HL-60/S4 treated with retinoic acid at 250 ng/mL for 4 days and 3 days (cell line): ENCODE data around the gene RNASE2.
"Not testable (repeated sequence)": the region's sequence is repeated elsewhere in the genome, so short reads cannot be mapped to it uniquely, and the experiment has no call there.

Experiments used
- in situ Hi-C: fragments of 300-500 bp; cut with MboI; formaldehyde crosslinking; loops from 2 replicates; pipeline ENCODE4 v1.7.0; 2022; ENCODE audit warnings: low sequenced_read_pairs

Gene RNASE2

DNA sequence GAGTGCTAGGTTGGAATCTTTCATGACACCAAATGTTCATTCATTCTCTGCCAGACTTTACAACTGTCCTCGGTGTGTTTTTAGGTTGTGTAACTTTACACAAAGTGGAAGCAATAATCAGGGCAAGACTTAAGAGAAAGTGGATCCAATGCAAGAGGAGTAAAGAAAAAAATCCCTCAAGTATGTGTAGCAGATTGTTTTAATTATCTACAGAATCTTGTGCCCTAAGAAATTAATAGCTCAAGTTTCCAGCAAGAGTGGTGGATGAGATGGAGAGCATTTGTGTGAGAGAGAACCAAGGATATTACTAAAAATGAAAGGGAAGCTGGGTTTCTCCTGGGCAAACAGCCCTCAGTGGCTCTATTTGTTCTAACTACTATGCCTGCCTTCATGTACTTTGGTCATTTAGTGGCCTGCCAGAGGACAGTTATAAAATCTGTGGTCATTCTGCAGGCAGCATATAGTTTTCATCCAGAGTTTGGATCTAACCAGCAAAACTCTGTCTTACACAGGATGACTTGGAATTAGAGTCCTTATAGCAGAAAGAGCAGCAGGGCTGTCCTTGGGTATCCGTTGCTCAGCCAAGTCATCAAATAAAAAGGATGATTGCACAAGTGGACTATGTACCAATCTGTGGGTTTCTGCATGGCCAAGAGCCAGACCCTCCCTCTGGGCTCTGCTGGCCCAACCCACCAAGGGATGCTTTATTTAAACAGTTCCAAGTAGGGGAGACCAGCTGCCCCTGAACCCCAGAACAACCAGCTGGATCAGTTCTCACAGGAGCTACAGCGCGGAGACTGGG lies at the start of gene RNASE2:
Gene RNASE2, plus strand, starts transcription at position 752 of the 802 bp plus-strand sequence. CDS start 285 bp downstream, outside the sequence.
- in situ Hi-C loops, result not testable (repeated sequence)

DNA sequence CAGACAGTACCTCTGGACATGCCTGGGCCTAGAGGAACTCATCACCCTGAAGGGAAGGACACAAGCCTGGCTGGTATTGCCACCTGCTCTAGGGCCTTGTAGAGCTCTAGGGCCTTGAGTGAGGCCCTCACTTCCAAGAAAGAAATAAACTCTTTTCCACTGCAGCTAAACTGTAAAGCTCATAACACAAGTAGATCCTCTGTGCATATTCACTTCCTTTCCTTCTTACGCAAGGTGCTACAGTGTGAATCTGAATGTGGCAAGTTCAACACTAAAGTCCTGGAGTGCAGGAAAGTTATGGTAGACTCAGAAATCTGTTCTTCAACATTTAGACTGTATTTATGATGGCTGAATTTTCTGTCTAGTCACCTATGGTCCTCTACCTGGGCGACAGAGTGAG lies 49.6 kb upstream of the RNASE2 start:
- in situ Hi-C loops, result no loop called here

DNA sequence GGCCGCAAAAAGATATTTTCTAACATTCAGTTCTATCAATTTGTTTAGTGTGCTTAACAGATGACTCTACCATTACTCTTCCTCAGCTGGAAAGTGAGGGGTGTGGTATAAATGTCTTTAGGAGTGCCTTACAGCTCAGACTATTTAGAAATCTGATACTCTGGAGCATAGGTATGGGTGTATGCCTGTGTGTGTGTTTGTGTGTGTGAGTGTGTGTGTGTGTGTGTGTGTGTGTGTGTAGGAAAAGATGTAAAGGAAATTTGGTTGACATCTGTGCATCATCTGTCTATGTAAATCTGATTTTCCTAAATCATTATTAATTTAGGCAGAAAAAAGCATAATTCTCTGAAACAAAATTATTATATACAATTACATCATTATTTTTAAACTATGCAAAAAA lies 48.1 kb upstream of the RNASE2 start:
- in situ Hi-C loops, result no loop called here

DNA sequence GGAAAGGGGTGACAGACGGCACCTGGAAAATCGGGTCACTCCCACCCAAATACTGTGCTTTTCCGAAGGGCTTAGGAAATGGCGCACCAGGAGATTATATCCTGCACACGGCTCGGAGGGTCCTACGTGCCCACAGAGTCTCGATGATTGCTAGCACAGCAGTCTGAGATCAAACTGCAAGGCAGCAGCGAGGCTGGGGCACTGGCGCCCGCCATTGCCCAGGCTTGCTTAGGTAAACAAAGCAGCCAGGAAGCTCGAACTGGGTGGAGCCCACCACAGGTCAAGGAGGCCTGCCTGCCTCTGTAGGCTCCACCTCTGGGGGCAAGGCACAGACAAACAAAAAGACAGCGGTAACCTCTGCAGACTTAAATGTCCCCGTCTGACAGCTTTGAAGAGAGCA lies 44.5 kb upstream of the RNASE2 start:
- in situ Hi-C loops, result not testable (repeated sequence)

DNA sequence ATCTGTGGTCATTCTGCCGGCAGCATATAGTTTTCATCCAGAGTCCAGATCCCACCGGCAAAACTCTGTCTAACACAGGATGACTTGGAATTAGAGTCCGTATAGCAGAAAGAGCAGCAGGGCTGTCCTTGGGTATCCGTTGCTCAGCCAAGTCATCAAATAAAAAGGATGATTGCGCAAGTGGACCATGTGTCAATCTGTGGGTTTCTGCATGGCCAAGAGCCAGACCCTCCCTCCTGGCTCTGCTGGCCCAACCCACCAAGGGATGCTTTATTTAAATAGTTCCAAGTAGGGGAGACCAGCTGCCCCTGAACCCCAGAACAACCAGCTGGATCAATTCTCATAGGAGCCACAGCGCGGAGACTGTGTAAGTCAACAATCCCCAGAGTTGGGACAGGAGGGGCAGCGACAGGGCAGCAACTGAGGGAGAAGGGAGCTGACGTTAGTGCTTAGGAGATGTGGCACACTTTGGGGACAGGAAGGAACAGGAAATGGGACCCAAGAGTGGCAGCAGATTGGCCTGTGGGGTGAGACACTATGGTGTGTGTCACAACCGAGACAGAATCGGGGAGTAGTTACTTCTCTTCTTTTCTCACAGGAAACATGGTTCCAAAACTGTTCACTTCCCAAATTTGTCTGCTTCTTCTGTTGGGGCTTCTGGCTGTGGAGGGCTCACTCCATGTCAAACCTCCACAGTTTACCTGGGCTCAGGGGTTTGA lies 36.1 kb upstream of the RNASE2 start:
- in situ Hi-C loops, result not testable (repeated sequence)

DNA sequence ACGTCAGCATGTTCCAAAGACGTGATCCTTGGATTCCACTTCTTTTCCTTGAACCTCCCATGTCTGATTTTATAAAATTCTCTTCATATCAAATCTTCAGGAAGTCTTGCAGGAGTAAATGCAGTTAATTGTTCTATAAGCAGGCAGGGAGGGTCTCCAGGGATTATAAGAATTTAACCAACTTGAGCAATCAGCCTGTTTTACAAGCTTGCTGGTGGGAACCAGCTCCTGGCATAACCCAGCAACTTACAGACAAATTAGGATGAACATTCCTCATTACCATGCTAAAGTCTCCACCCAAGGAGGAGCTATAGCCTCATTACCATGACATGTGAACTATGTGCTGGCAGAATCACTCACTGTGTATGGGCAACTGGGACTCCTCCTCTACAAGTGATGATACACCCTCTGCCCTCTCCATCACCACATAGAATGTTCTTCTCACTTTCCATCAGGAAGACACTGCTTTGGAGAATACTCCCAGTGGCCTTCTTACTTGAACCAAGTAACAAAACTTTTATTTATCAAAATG lies 31.5 kb upstream of the RNASE2 start:
- in situ Hi-C loops, result not testable (repeated sequence)

DNA sequence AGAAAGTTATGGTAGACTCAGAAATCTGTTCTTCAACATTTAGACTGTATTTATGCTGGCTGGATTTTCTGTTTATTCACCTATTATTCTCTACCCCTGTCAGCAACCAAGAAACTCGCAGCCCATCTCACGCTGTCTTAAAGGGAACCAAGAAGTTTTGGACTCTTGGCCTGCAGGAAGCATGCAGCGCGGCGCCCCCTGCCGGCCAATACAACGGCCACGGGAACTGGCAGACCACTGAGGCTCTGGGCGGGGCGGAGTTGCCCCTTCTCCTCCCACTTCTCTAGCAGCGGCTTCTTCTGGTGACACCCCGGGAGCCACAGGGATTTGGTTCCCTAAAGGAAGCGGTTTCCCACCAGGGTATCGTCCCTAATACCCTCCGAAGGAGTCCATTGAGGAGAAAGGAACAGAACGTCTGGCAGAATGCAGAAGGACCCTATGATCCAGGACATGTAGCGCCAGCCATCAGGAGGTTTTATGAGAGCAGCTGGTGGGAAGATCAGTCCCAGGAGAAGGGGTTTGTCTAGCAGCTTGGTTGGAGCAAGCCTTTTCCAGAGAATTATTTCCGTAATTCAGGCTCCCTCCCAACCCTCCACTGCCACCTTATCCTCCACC lies 21.0 kb upstream of the RNASE2 start:
- in situ Hi-C loops, result no loop called here

DNA sequence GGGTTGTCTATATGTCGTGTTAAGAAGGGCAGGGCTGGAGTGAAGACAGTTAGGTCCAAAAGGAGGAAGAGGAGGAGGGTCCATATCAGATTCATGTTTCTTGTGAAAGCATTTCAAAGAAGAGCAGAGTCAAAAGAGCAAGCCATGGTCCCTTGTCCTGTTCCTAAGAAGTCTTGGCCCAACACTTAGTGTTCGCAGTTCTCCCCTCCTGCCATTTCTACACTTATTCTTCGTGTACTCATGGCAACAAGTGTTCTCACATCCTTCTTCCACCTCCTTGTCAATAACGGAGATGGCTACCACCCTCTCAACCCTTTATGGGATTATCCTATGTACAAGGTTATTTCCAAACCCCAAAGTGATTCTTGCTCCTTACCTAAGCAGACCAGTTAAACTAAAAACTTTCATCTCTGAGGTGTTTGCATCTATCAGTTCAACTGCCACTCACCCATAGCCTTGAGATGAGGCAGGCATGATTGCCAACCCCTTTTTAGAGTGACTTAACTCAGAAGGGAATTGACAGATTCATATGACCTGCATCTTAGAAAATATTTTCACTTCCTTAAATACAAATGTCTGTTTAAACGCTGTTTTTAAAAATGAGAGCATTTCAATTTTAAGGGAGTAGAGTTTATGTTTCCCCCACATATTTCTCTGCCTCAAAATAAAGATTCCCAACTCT lies 19.8 kb upstream of the RNASE2 start:
- in situ Hi-C loops, result no loop called here

DNA sequence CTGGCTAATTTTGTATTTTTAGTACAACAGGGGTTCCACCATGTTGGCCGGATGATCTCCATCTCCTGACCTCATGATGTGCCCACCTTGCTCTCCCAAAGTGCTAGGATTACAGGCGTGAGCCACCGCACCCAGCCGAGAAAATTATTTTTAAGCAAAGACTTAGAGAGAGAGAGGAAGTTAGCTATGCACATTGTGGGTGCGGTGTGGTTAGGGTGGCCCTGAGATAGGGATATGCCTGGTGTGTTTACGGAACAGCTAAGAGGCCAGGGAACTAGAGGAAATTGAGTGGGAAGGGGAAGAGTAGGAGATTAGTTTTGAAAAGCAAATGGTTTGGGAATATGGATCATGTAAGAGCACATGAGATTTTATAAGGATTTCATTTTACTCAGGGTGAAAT lies 10.1 kb upstream of the RNASE2 start:
- in situ Hi-C loops, result not testable (repeated sequence)

DNA sequence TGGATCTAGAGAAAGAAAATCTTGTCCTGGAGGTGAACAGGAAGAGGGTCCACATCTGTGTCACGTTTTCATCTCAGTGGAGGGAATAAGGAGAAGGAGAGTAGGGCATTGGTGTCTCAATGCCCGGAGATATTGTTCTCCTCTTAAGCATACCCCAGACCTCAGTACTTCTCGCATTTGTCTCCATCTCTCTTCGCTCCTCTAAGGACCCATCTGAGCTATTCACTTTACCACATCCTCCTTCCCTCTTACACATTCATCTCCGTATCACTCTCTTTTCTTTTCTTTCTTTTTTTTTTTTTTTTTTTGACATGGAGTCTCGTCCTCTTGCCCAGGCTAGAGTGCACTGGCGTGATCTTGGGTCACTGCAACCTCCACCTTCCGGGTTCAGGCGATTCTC lies 8.6 kb upstream of the RNASE2 start:
- in situ Hi-C loops, result not testable (repeated sequence)

DNA sequence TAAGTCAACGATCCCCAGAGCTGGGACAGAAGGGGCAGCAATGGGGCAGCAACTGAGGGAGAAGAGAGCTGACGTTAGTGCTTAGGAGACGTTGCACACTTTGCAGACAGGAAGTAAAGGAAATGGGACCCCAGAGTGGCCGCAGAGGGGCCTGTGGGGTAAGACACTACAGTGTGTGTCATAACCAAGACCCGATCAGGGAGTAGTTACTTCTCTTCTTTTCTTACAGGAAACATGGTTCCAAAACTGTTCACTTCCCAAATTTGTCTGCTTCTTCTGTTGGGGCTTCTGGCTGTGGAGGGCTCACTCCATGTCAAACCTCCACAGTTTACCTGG lies 219 bp downstream of the RNASE2 start:
- in situ Hi-C loops, result not testable (repeated sequence)

DNA sequence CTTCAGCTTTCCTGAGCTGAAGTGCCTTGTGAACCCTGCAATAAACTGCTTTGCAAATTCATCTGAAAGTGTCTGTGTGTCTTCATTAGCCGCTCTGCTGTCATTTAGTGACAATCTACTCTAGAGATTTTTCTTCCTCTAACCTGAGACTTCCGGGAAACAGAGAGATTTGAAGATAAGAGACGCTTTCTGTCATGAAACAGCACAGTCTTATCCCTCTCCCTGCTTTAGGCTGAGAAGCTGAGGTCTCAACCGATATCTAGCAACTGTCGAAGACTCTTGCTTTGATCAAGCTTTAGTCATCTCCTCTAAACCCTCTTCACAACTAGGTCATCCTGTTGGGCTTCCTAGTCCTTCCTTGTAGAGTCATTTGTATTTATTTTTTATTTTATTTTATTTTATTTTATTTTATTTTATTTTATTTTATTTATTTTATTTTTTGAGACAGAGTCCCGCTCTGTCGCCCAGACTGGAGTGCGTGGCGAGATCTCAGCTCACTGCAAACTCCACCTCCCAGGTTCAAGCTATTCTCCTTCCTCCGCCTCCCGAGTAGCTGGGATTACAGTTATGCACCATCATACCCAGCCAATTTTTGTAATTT lies 1.2 kb downstream of the RNASE2 start:
- in situ Hi-C loops, result no loop called here

DNA sequence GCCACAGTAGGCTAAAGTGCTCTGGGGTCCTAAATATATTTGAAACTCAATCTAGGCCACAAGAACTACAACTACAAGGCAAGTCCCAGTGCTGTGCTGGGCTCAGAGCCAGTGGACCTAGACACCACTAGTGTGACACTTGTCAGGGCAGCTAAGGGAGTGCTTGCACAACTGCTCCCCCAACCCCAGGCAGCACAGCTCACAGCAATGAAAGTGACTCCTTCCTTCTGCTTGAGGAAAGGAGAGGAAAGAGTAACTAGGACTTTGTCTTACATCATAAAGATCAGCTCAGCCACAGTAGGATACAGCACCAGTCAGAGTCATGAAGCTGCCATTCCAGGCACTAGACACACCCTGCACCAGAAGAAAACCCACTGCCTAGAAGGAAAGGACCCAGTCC lies 3.7 kb downstream of the RNASE2 start:
- in situ Hi-C loops, result not testable (repeated sequence)

DNA sequence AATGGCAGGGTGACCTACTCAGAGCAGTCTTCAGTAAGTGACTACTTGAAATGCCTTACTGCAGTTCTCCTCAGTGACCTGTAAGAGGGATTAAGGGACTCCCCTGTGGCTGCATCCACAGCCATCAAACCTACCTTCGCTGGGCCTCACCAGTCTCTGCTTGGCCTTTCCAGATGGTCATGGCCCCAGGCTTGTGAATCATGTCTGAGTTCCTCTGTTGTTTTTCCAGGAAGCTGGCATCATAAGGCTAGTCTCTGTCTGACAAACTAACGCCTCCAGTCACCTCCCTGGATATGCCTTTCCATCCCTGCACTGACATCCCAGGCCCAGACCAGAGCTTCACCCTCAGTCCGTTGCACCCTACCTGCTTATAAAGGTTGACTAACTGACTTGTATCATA lies 14.0 kb downstream of the RNASE2 start:
- in situ Hi-C loops, result no loop called here

DNA sequence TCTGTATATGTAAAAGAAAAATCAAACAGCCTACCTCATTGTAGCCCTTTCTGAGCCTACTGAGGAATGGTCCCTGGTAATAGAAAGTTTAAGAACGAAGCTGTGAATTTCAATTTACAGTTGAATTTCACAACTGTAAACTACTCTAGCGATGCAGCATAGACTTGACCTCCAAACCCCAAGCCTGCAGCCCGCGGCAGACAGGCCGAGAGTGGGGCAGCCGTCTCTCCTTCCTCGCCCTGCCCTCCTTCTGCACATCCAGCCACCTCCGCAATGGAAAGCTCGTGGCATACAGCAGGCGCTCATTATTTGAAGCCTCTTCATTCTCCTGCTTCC lies 15.3 kb downstream of the RNASE2 start:
- in situ Hi-C loops, result loop anchor here (10.0 kb wide), 2 partner anchors 116 to 266 kb away; no protein-coding TSS in a partner anchor

DNA sequence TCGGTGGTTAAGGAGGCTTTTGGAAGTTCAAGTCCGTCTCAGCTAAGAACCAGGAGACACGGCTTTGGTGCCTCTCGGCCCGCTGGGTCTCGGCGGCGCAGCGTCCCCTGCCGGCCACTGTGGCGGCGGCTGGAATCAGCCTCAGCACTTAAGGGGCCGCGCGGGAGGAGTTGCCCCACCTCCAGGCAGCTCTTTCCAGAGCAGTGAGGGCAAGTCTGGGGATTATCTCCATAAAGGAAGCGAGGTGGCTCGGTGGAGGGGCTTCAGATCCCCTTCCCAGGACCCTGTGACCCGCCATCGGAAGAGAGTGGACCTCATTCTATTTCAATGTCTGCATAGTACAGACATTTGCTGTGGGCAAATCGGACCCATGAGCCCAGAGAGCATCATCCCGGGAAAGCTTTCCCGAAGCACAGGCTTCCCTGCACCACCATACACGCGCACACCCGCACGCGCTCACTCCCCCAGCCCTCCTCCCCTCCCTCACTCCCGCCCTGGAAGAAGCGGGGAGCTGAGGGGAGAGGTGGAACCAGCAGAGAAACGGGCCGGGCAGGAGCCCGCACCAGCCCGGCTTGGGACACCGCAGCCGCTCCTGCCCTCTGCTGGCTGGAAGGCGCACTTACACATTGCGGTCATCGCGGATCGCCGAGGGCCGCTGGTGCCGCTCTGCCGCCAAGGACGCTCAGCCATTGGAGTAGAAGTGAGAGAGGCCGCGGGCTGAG lies 15.9 kb downstream of the RNASE2 start:
- in situ Hi-C loops, result loop anchor here (10.0 kb wide), 2 partner anchors 116 to 266 kb away; no protein-coding TSS in a partner anchor

DNA sequence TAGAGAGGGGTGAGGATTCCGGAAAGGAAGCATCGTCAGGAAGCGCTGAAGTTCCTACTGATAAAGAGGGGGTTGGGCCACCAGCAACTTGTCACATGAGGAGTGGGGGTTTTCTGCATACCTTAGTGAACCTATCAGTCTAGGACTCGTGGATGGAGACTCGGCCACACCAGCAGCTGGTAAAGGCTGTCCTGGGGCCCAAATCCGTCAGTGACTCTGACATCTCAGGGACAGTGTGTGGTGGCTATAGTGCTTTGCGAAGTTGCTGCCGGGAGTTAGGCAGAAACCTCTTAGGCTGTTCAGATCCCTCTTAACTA lies 16.4 kb downstream of the RNASE2 start:
- in situ Hi-C loops, result loop anchor here (10.0 kb wide), 2 partner anchors 117 to 267 kb away; no protein-coding TSS in a partner anchor

DNA sequence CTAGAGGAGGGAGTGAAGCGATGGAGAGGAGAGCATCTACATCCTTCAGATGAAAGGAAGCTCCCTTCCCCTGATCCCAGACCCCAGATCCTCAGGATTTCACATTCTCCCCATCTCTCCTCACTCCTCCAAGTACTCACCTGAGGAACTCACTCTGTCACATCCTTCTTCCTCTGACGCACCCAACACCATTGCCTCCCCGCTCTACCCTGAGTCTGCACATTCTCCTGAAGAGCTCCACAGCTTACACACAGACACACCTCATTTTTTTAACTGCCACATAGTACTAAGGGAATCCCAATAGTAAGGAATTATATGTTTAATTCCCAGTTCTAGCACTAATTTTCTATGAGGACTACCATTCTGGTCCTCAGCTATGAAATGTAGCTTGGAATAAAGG lies 18.2 kb downstream of the RNASE2 start:
- in situ Hi-C loops, result loop anchor here (10.0 kb wide), 2 partner anchors 119 to 269 kb away; no protein-coding TSS in a partner anchor

DNA sequence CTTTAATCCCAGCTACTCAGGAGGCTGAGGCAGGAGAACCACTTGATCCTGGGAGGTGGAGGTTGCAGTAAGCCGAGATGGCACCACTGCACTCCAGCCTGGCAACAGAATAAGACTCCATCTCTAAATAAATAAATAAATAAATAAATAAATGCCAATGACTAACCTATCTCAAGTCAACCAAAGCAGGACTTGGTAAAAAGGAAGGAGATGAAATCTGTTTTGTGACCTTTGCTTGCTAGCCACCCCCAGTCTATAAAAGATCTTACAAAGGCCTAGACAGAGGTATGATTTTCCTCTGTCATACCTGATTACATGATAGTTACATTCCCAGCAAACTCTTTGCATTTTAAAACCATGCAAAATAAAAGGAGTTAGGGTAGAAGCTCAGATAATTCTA lies 21.0 kb downstream of the RNASE2 start:
- in situ Hi-C loops, result loop anchor here (10.0 kb wide), 2 partner anchors 121 to 271 kb away; no protein-coding TSS in a partner anchor

DNA sequence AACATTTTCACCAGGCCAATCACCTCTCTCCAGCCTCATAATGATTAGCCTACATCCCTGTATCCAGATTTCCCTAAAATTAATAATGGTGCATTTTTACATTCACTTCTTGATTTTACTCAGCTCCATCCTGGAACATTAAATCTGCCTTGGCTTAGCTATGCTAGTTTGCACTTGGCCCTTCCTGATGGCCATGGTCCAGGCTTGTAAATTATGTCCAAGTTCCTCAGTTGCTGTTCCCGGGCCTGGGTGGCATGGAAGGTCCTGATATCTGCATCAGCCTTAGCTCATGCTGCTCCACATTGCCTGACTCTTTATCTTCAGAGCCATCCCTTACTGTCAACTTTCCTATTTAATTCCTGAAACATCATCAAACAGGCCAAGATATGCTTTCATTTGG lies 23.4 kb downstream of the RNASE2 start:
- in situ Hi-C loops, result loop anchor here (10.0 kb wide), 2 partner anchors 124 to 274 kb away; no protein-coding TSS in a partner anchor
